Uterus (tissue), 4 donors: Measurements from ENCODE around the gene CCDC148. TPM values are rescaled to one million over a fixed set of nuclear protein-coding genes. Genes with fewer than 3 reads are reported as not detected.

Experiments
- DNase-seq, 2 donors: peaks; one replicate each; pipeline ENCODE4 v3.0.0-alpha.2; 2019 to 2020
- H3K27ac ChIP-seq, 2 donors: fragments of 200-600 bp; sonication (generic); 1 replicate in 1 of 2; 2 replicates in 1 of 2; pipeline ENCODE4 v1.5.1; 2016 to 2018
- H3K27me3 ChIP-seq, 2 donors: fragments of 200-600 bp; sonication (generic); one replicate each; pipeline ENCODE4 v1.5.1; 2018 to 2019; ENCODE audit warnings: control low read depth in 1 of 2
- H3K36me3 ChIP-seq, 2 donors: fragments of 200-600 bp; sonication (generic); one replicate each; pipeline ENCODE4 v1.5.1; 2019; ENCODE audit warnings: control low read depth in 1 of 2
- H3K4me1 ChIP-seq, 2 donors: fragments of 200-600 bp; sonication (generic); one replicate each; pipeline ENCODE4 v1.5.1; 2018 to 2019; ENCODE audit warnings: control low read depth in 1 of 2
- H3K4me3 ChIP-seq, 2 donors: fragments of 200-600 bp; sonication (generic); 1 replicate in 1 of 2; 2 replicates in 1 of 2; pipeline ENCODE4 v1.5.1; 2018 to 2019; ENCODE audit warnings: mild to moderate bottlenecking in 1 of 2
- H3K9me3 ChIP-seq, 2 donors: fragments of 200-600 bp; sonication (generic); one replicate each; pipeline ENCODE4 v1.5.1; 2019; ENCODE audit warnings: control low read depth in 1 of 2
- CTCF ChIP-seq, 4 experiments: fragments of 200-600 bp in 2 of 4; fragments of 450-650 bp in 2 of 4; sonication (generic) in 2 of 4; IDR thresholded peaks; one replicate each; pipeline ENCODE4 v1.5.1; 2016 to 2019; ENCODE audit warnings: antibody characterized with exemption in 4 of 4, mild to moderate bottlenecking in 2 of 4, moderate library complexity in 1 of 4
- POLR2A ChIP-seq, 2 donors: fragments of 450-650 bp; IDR thresholded peaks; one replicate each; pipeline ENCODE4 v1.6.1; 2016; ENCODE audit warnings: antibody characterized with exemption in 2 of 2, mild to moderate bottlenecking in 1 of 2, moderate library complexity in 1 of 2
- intact Hi-C: fragments of 100-400 bp; cut with DNase I; formaldehyde crosslinking; loops from one replicate; pipeline ENCODE4 v1.15.1; 2023; ENCODE audit warnings: low total_unique reads
- total RNA-seq, 4 donors: library from RNA; depleted of rRNA in 3 of 4; stranded (reverse); fragments of >200 nt in 3 of 4; gene quantifications; one replicate each; pipeline versions ENCODE4 v1.1.0 to v1.2.4, GENCODE V29; 2014 to 2023
- donor health status: DM: yes; HTN: yes; CAD: no.

The CCDC148 gene
- total RNA-seq, 4 donors from 2014 or later: 0.77 to 9.7 (median 3.0) TPM; not detected in 1

DNA sequence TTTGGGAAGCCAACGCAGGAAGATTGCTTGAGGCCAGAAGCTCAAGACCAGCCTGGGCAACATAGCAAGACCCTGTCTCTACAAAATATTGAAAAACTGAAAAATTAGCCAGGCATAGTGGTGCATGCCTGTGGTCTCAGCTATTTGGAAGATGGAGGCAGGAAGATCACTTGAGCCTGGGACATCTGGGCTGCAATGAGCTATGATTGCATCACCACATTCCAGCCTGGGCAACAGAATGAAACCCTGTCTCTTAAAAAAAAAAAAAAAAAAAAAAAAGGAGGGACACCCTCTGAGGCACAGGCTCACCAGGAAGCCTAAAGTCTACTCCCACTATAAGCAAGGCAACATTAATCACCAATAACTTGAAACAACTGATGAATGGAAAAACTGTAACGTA is 151.1 kb downstream of the CCDC148 start:
- H3K4me1 ChIP-seq: no peaks in the 10 kb centered on the region
- no peaks in the 10 kb centered on the region for H3K36me3 ChIP-seq
- no peak overlapping the region for H3K4me3 ChIP-seq
- intact Hi-C loops: no loop called here
- no peak for DNase-seq
- H3K9me3 ChIP-seq: no peaks in the 10 kb centered on the region
- no peak overlapping the region for H3K27ac ChIP-seq
- TF ChIP-seq POLR2A (IDR thresholded peaks at IDR 0.05) (no peak), CTCF (IDR thresholded peaks at IDR 0.05) (no peak)
- H3K27me3 ChIP-seq: no peaks in the 10 kb centered on the region

GRCh38 chr2:158300394-158300793 is 156.2 kb downstream of the CCDC148 start:
- H3K4me1 ChIP-seq: no peaks in the 10 kb centered on the region
- intact Hi-C loops: no loop called here
- H3K27ac ChIP-seq: no peak overlapping the region
- DNase-seq: no peak
- no peaks in the 10 kb centered on the region for H3K9me3 ChIP-seq
- no peak overlapping the region for H3K4me3 ChIP-seq
- H3K27me3 ChIP-seq: no peaks in the 10 kb centered on the region
- no peak for TF ChIP-seq POLR2A (IDR thresholded peaks at IDR 0.05)
- no peak for TF ChIP-seq CTCF (IDR thresholded peaks at IDR 0.05)
- H3K36me3 ChIP-seq: no peaks in the 10 kb centered on the region

DNA sequence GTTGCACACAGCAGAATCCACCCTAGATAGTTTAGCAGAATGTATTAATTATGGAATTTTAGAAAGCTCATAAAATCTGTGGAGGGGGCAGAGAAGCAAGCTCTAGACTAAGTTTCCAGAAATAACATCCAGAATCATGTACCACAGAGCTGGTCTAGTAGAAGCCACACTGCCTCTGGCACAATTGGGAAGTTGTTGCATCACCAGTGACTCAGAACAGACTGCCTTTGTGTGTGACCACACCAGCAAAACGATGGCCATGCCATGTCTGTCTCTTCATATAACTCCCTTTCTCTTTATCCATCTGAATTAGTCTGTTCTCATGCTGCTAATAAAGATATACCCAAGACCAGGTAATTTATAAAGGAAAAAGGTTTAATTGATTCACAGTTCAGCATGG is 158.9 kb downstream of the CCDC148 start:
- Histone ChIP-seq H3K36me3 (no peaks in the 10 kb centered on the region), H3K27ac (no peak overlapping the region), H3K27me3 (no peaks in the 10 kb centered on the region), H3K4me3 (no peak overlapping the region), H3K9me3 (no peaks in the 10 kb centered on the region), H3K4me1 (no peaks in the 10 kb centered on the region)
- DNase-seq: no peak
- TF ChIP-seq CTCF (IDR thresholded peaks at IDR 0.05) (no peak), POLR2A (IDR thresholded peaks at IDR 0.05) (no peak)
- intact Hi-C loops: no loop called here

- H3K4me3 ChIP-seq: no peak overlapping the region
These were observed 159.4 kb downstream of the CCDC148 start for GRCh38 chr2:158297120-158297519.

GRCh38 chr2:158293722-158294121 is 162.8 kb downstream of the CCDC148 start:
- Histone ChIP-seq H3K4me1 (no peaks in the 10 kb centered on the region), H3K27ac (no peak overlapping the region), H3K4me3 (no peak overlapping the region), H3K9me3 (no peaks in the 10 kb centered on the region), H3K27me3 (no peaks in the 10 kb centered on the region), H3K36me3 (no peaks in the 10 kb centered on the region)
- intact Hi-C loops: no loop called here
- no peak for DNase-seq
- TF ChIP-seq CTCF (IDR thresholded peaks at IDR 0.05) (no peak), POLR2A (IDR thresholded peaks at IDR 0.05) (no peak)

More at GRCh38 chr2:158297120-158297519, 159.4 kb downstream of the CCDC148 start:
- intact Hi-C loops: no loop called here
- H3K27me3 ChIP-seq: no peaks in the 10 kb centered on the region
- no peaks in the 10 kb centered on the region for H3K4me1 ChIP-seq
- H3K9me3 ChIP-seq: no peaks in the 10 kb centered on the region
- no peaks in the 10 kb centered on the region for H3K36me3 ChIP-seq
- no peak overlapping the region for H3K27ac ChIP-seq
- DNase-seq: no peak
- TF ChIP-seq CTCF (IDR thresholded peaks at IDR 0.05): no peak
- no peak for TF ChIP-seq POLR2A (IDR thresholded peaks at IDR 0.05)
